RWPE1 (cell line): ENCODE data around the gene CERK.

Experiments used
- CTCF ChIA-PET: fragments of 350-600 bp; sonication (Branson Sonifier 250); formaldehyde crosslinking; extraction: SDS; loops from one replicate; lab custom pipeline; 2021; lab: Yijun Ruan, JAX
- POLR2A ChIA-PET: fragments of 400-600 bp; formaldehyde crosslinking; extraction: SDS; loops from one replicate; lab custom pipeline; 2020; ENCODE audit warnings: antibody characterized with exemption; ENCODE audit not compliant: low non-redundant PET; lab: Yijun Ruan, JAX
- DNase-seq: peaks from one replicate; pipeline ENCODE4 v3.0.0; 2012; ENCODE audit warnings: low spot score
- H3K27ac ChIP-seq: fragments of 450-650 bp; 2 replicates; pipeline ENCODE4 v1.5.1; 2017
- CTCF ChIP-seq: fragments of 450-650 bp; conservative IDR thresholded peaks from 2 replicates; pipeline ENCODE4 v1.5.1; 2017; ENCODE audit warnings: low read depth, mild to moderate bottlenecking

The CERK gene

GRCh38 chr22:46681010-46681409 is 57.0 kb downstream of the CERK start:
- DNase-seq, result no peak
- TF ChIP-seq CTCF, result no peak
- POLR2A ChIA-PET, result no interaction called here
- no peak overlapping the region for H3K27ac ChIP-seq
- CTCF ChIA-PET, result no interaction called here

GRCh38 chr22:46679706-46680269 is 58.3 kb downstream of the CERK start:
- ChIA-PET CTCF (no interaction called here), POLR2A (no interaction called here)
- TF ChIP-seq CTCF, result no peak
- no peak for DNase-seq
- no peak overlapping the region; the same call in 1 of the 2 replicates for H3K27ac ChIP-seq

GRCh38 chr22:46678785-46679700 is 59.0 kb downstream of the CERK start:
- CTCF ChIA-PET, result no interaction called here
- TF ChIP-seq CTCF, result no peak
- DNase-seq, result no peak
- POLR2A ChIA-PET, result no interaction called here
- no peak overlapping the region; the same call in 1 of the 2 replicates for H3K27ac ChIP-seq

- DNase-seq, result no peak
- CTCF ChIA-PET, result no interaction called here
- POLR2A ChIA-PET, result no interaction called here
- TF ChIP-seq CTCF, result no peak
- no peak overlapping the region for H3K27ac ChIP-seq
Observed at GRCh38 chr22:46678003-46678657, 59.9 kb downstream of the CERK start.

- DNase-seq, result no peak
- ChIA-PET POLR2A (no interaction called here), CTCF (interaction anchor here (0.6 kb wide), 1 partner anchor 108 kb away, joined by 4 read pairs; no protein-coding TSS in a partner anchor)
- no peak for TF ChIP-seq CTCF
- no peak overlapping the region for H3K27ac ChIP-seq
Observed at GRCh38 chr22:46677323-46678002, 60.6 kb downstream of the CERK start.

- CTCF ChIA-PET, result interaction anchor here (0.6 kb wide), 1 partner anchor 107 kb away, joined by 4 read pairs; no protein-coding TSS in a partner anchor
- DNase-seq, result no peak
- H3K27ac ChIP-seq, result no peak overlapping the region
- no peak for TF ChIP-seq CTCF
- POLR2A ChIA-PET, result no interaction called here
Observed at GRCh38 chr22:46676881-46677280, 61.2 kb downstream of the CERK start.
